HG03175 (cell line): ENCODE results near the gene PYM1.
A peak's percentile ranks its signal among the peaks of the same experiment; 100 is the strongest.
"Not testable (repeated sequence)": the region's sequence is repeated elsewhere in the genome, so short reads cannot be mapped to it uniquely, and the experiment has no call there.

Experiments used
- ATAC-seq: cut with Tn5 transposase; IDR thresholded peaks from one replicate; pipeline ENCODE4 v1.9.1; 2021; ENCODE audit warnings: mild to moderate bottlenecking, moderate library complexity; ENCODE audit not compliant: unreplicated experiment

Gene PYM1

DNA sequence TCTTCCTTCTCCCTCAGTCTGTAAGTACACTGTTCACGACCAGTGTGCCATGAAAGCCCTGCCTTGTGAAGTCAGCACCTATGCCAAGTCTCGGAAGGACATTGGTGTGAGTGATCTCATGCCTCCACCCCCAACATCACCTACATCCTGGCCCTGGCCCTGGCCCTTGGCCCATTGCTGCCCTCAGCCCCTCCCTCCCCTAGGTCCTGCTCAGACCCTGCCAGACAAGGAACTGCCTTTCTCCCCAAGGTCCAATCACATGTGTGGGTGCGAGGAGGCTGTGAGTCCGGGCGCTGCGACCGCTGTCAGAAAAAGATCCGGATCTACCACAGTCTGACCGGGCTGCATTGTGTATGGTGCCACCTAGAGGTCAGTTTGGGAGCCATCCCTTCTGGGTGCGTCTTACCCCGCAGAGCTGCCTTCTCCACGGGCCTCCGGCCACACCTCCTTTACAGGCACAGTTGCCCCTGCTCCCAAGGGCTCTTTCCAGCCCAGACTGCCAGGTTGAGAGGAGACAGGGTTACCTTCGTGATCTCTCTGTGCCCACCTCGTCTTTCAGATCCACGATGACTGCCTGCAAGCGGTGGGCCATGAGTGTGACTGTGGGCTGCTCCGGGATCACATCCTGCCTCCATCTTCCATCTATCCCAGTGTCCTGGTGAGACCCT is 12.5 kb upstream of the PYM1 start:
- ATAC-seq = peak; percentile 98

- no peak for ATAC-seq
Observed at GRCh38 chr12:55938826-55939501, 11.3 kb upstream of the PYM1 start.

DNA sequence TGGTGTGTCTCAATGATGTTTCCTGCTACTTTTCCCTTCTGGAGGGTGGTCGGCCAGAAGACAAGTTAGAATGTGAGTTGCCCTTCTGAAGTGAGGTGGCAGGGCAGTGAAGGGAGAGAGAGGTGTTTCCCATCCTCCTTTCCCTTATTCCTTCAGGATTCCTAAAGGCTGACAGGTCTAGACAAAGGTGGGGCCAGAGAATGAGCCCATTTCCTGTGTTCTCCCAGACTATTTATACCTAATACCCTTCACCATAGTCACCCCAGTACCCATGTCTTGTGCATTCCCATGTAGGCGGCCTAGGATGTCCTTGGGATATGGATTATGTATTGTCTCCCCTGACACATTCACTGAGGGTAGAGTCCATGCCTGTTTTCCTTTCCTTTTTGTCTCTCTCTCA is 10.3 kb upstream of the PYM1 start:
- no peak for ATAC-seq

GRCh38 chr12:55935738-55936151 is 8.1 kb upstream of the PYM1 start:
- ATAC-seq = no peak

DNA sequence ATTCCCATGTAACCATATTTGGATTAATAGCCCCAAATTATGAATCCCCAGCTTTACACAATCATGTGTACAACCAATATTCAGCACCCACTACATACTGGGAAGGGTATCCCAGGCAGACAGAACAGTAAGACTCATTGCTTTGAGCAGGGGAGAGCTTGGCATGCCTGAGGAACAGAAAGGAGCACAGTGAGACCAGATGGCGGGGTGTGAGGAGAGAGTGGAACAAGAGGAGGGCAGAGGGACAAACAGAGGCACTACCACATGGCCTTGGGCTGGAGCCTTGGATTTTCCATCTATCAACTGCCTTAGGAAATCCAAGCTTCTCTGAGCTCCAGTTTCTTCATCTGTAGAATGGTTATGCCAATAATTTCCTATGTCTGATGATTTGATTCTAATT is 7.1 kb upstream of the PYM1 start:
- ATAC-seq = no peak

- no peak for ATAC-seq
Observed at GRCh38 chr12:55933799-55934742, 6.4 kb upstream of the PYM1 start.

- ATAC-seq = no peak
Observed at GRCh38 chr12:55933169-55933798, 5.6 kb upstream of the PYM1 start.

DNA sequence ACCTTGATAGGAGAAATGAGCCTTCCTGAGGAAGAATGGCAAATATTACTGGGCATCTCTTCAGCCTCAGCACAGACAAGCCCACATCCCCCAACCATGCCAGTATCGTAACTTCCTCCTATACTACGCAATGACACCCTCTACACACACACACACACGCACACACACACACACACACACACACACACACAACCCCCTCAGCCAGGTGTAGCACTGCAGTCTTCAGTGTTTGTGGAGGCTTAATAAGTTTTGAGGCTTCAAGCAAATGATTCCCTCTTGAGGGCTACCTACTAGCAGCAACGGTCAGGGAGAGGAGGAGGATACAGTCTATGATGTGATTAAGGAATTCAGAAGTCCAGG is 4.8 kb upstream of the PYM1 start:
- ATAC-seq = no peak

GRCh38 chr12:55931780-55932550 is 4.3 kb upstream of the PYM1 start:
- no peak for ATAC-seq

- ATAC-seq = no peak
Observed at GRCh38 chr12:55931317-55931779, 3.7 kb upstream of the PYM1 start.

DNA sequence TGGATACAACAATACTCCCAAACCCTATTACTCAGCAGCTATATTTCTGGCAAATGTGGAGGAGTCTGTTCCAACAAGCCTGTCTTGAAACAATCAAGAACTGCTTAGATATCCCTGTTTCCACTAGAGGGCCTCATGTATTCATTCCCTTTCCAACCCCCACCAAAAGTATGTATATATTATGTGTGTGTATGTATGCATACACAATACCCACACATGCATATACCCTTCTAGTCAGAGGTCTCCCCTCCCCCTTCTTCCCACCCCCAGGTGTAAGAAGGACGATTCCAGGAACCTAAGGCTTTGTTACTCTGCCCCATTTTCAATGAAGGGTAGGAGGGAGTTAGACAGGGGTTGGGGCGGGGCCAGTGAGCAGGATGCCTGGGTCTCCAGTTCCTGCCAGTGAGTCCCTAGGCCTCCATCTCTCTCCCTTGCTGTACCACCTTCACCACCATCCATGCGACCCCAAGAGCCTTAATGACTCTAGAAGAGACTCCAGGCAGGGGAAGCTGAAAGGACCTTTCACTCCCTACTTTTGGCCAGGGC is 3.1 kb upstream of the PYM1 start, which contains the start of gene DGKA:
TSS of gene DGKA (plus strand) at position 392 of the 546 bp plus-strand sequence. CDS start 5,342 bp downstream, outside the sequence.
- no peak for ATAC-seq

DNA sequence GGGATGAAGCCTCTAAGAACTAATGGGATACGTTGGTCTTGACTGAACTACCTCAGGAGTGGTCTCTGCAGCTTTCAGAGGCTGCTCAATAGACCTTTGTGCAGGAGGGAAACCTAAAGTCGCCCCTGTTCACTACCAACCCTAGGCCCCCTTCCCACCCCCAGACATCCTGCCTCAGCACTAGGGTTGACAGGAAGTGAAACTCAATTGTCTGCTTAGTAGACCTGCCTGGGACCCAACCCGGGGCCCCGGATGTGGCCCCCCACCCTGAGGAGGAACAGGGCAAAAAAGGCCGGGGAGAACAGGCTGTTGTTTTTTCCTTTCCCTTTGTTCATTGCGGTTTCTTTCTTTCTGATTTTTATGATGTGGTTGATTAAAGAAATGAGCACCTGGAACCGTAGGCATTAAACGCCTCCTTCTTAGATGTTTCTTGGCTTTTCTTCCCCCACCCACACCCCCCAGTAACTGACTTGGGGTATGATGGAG is 1.7 kb upstream of the PYM1 start:
- peak; percentile 37 for ATAC-seq

- ATAC-seq = peak; percentile 49
Observed at GRCh38 chr12:55926738-55927587, 731 bp downstream of the PYM1 start.

DNA sequence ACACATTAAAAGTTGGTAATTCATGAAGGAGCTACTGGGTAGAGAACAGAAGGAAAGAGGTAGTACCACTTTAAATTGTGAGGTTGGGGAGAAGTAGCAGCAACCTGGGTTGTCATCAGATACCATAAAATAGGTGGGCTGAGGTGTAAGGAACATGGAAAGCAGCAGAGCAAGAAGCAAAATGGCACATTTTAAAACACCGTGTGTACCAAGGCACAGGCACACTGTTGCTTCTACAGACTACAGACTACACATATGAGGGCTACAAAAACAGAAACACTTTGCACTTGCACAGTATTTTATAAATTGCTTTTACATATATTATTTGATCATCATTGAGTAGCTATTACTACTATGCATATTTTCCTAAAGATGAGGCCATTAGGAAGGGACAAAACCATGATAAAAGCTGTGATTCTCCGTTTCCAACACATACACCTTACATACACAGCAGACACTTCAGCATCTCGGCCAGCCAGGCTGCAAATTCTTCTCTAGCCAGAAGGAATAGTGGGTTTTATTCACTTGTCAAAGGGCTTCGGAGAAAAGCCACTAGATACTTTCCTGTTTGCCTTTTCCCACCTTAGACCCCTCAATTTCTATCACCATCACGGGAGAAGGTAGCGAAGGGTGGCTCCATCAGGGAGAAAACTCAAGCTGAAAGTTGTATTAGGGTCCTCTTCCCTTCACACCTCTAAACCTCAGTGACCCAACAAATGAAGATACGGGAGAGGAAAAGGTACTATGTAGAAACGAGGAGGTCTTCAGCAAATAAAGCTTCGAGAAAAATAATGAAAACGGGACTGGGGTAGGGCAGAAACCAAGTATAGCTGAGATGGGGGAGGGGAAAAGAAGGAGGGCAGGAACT is 1.6 kb downstream of the PYM1 start:
- no peak for ATAC-seq

GRCh38 chr12:55925371-55925770 is 2.3 kb downstream of the PYM1 start:
- ATAC-seq = no peak

DNA sequence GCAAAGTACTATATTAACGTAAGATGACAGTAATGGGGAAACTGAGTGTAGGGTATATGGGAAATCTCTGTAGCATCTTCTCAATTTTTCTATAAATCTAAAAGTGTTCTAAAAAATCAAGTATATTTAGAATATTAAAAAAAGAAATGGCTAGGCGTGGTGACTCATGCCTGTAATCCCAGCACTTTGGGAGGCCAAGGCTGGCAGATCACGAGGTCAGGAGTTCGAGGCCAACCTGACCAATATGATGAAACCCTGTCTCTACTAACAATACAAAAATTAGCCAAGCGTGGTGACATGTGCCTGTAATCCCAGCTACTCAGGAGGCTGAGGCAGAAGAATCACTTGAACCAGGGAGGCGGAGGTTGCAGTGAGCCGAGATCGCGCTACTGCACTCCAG is 4.0 kb downstream of the PYM1 start:
- not testable (repeated sequence) for ATAC-seq

- no peak for ATAC-seq
Observed at GRCh38 chr12:55922126-55922525, 5.6 kb downstream of the PYM1 start.

DNA sequence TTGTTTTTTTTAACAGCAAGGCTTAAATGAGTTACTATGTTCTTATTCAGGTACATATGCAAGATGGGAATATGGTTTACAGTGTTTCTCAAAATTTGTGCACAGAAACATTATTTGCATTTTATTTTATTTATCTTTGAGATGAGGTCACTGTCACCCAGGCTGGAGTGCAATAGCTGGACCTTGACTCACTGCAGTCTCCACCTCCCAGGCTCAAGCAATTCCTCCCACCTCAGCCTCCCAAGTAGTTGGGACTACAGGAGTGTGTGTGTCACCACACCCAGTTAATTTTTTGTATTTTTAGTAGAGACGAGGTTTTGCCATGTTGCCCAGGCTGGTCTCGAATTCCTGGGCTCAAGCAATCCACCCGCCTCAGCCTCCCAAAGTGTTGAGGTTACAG is 8.7 kb downstream of the PYM1 start:
- ATAC-seq = not testable (repeated sequence)
